ENCODE results near the gene DDX31. TPM values are rescaled to one million over a fixed set of nuclear protein-coding genes. Genes with fewer than 3 reads are reported as not detected.

DDX31 gene
- total and polyA plus RNA-seq, 2 donors (not counting 1 experiment from before 2014, with no cell fraction given) = 16.4 to 22.7 TPM

DNA sequence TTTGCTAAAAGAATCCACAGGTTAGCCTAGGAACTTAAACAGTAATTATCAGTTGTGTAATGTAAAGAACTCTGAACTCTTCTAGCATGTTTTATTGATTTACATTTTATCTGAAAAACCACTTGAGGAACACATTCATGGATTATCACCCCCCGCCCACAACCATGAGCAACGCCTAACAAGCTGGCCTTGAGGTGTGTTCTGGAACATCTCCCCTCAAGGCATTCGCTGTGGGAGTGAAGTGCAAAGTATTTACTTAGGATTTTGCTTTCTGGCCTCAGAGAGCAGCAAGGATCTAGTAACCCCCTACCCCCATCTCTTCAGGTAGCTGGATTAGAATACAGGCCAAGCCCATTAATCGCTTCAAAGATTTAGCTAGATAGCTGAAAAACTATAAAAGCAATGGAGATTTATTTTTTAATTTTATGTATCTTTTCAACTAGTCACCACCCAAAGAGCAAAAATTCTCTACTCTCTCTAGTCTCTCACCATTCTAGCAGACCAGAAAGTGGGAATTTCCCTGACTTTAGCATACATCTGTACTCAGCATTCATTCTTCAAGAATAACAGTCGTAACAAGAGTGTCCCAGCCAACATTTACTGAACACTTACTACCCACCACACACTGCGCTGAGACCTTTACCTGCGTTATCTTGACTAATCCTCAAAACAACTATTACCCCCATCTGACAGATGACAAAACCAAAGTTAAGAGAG lies 37.2 kb downstream of the DDX31 start:
- WGBS (ENCODE audit: insufficient coverage) = 95% methylated on average over 3 of the region's 7 CpGs
- Histone ChIP-seq H3K36me3 (replicated peaks in 1 of 2; ENCODE audit: control extremely low read depth in 1 of 2, control insufficient read depth in 1 of 2, extremely low read depth in 1 of 2, insufficient read depth in 2 of 2, low read length in 1 of 2) (peaks cover 11 to 46% of the 10 kb centered on the region in 2 experiments), H3K27me3 (replicated peaks in 1 of 4; ENCODE audit: control extremely low read depth in 1 of 4, control insufficient read depth in 3 of 4, insufficient read depth in 4 of 4, low read length in 3 of 4) (no peaks in the 10 kb centered on the region), H3K4me3 (ENCODE audit: control extremely low read depth in 1 of 5, extremely low read depth in 1 of 5, insufficient read depth in 1 of 5, low read depth in 2 of 5, low read length in 4 of 5) (no peak overlapping the region), H3K9ac (ENCODE audit: low read length) (no peak overlapping the region), H3K27ac (ENCODE audit: low read length in 2 of 2) (no peak overlapping the region), H3K9me3 (ENCODE audit: control extremely low read depth in 1 of 3, control insufficient read depth in 2 of 3, insufficient read depth in 1 of 3, low read length in 2 of 3) (no peaks in the 10 kb centered on the region), H3K4me1 (ENCODE audit: control insufficient read depth in 2 of 2, insufficient read depth in 2 of 2, low read length in 2 of 2) (no peaks in the 10 kb centered on the region), H3K79me2 (ENCODE audit: control insufficient read depth, insufficient read depth, low read length) (no peaks in the 10 kb centered on the region), H3K4me2 (replicated peaks; ENCODE audit: low read depth, low read length, poor library complexity, severe bottlenecking) (no peak overlapping the region), H2AFZ (ENCODE audit: insufficient read depth, low read depth, low read length, poor library complexity, severe bottlenecking) (no peak overlapping the region), H4K20me1 (ENCODE audit: control insufficient read depth, insufficient read depth, low read length, poor library complexity, severe bottlenecking) (no peaks in the 10 kb centered on the region)
- ATAC-seq (ENCODE audit: low read depth) (no peak), DNase-seq (no peak)
- no peak overlapping the region for H3K4me3 Mint-ChIP-seq
- intact Hi-C loops (cut with micrococcal nuclease) = no loop called here
- ChIA-PET CTCF (no interaction called here), POLR2A (no interaction called here)
- no peak overlapping the region for H3K27ac Mint-ChIP-seq
- H3K27me3 Mint-ChIP-seq = no peaks in the 10 kb centered on the region
- no peak for TF ChIP-seq EZH2 (IDR thresholded peaks at IDR 0.05; ENCODE audit: borderline replicate concordance, insufficient read depth, low read depth, low read length, poor library complexity, severe bottlenecking)
- TF ChIP-seq, protein P1, sequence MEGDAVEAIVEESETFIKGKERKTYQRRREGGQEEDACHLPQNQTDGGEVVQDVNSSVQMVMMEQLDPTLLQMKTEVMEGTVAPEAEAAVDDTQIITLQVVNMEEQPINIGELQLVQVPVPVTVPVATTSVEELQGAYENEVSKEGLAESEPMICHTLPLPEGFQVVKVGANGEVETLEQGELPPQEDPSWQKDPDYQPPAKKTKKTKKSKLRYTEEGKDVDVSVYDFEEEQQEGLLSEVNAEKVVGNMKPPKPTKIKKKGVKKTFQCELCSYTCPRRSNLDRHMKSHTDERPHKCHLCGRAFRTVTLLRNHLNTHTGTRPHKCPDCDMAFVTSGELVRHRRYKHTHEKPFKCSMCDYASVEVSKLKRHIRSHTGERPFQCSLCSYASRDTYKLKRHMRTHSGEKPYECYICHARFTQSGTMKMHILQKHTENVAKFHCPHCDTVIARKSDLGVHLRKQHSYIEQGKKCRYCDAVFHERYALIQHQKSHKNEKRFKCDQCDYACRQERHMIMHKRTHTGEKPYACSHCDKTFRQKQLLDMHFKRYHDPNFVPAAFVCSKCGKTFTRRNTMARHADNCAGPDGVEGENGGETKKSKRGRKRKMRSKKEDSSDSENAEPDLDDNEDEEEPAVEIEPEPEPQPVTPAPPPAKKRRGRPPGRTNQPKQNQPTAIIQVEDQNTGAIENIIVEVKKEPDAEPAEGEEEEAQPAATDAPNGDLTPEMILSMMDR (IDR thresholded peaks at IDR 0.05) = no peak
- no peaks in the 10 kb centered on the region for H3K4me1 Mint-ChIP-seq
- no peaks in the 10 kb centered on the region for H3K9me3 Mint-ChIP-seq (ENCODE audit: insufficient read depth)

DNA sequence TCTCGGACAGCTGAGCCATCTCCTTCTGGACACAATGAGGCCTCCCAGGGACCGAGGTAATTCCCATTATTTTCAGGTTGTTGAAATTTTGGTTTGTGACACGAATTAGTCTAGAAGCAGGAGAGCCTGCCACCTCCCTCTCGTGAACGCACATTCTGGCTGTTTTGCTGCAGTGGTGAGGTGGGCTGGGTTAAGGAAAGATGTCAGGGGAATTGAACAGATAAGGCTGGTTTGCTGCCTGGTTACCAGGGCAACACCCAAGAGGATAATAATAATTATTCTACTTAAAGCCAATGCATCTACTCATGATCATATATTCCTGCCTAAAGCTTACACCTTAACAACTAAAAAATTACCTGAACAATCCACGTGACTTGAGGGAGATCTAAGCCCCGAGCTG lies 38.1 kb downstream of the DDX31 start:
- no peak for DNase-seq
- H3K79me2 ChIP-seq (ENCODE audit: control insufficient read depth, insufficient read depth, low read length) = no peaks in the 10 kb centered on the region
- ChIA-PET CTCF (no interaction called here), POLR2A (no interaction called here)
- Mint-ChIP-seq H3K4me1 (no peaks in the 10 kb centered on the region), H3K4me3 (no peak overlapping the region), H3K27ac (no peak overlapping the region), H3K27me3 (no peaks in the 10 kb centered on the region), H3K9me3 (ENCODE audit: insufficient read depth) (no peaks in the 10 kb centered on the region)
- no peak overlapping the region for H2AFZ ChIP-seq (ENCODE audit: insufficient read depth, low read depth, low read length, poor library complexity, severe bottlenecking)
- 100% methylated on average over 4 of the region's 7 CpGs for WGBS (ENCODE audit: insufficient coverage)
- TF ChIP-seq EZH2 (IDR thresholded peaks at IDR 0.05; ENCODE audit: borderline replicate concordance, insufficient read depth, low read depth, low read length, poor library complexity, severe bottlenecking) = no peak
- TF ChIP-seq, protein P1 (IDR thresholded peaks at IDR 0.05) = no peak
- intact Hi-C loops (cut with micrococcal nuclease) = no loop called here
- no peaks in the 10 kb centered on the region for H4K20me1 ChIP-seq (ENCODE audit: control insufficient read depth, insufficient read depth, low read length, poor library complexity, severe bottlenecking)
- ATAC-seq (ENCODE audit: low read depth) = no peak
- H3K27me3 ChIP-seq (replicated peaks in 1 of 4; ENCODE audit: control extremely low read depth in 1 of 4, control insufficient read depth in 3 of 4, insufficient read depth in 4 of 4, low read length in 3 of 4) = no peaks in the 10 kb centered on the region
- H3K27ac ChIP-seq (ENCODE audit: low read length in 2 of 2) = no peak overlapping the region
- H3K4me1 ChIP-seq (ENCODE audit: control insufficient read depth in 2 of 2, insufficient read depth in 2 of 2, low read length in 2 of 2) = no peaks in the 10 kb centered on the region
- H3K4me2 ChIP-seq (replicated peaks; ENCODE audit: low read depth, low read length, poor library complexity, severe bottlenecking) = no peak overlapping the region
- no peak overlapping the region for H3K4me3 ChIP-seq (ENCODE audit: control extremely low read depth in 1 of 5, extremely low read depth in 1 of 5, insufficient read depth in 1 of 5, low read depth in 2 of 5, low read length in 4 of 5)
- peaks cover 11 to 48% of the 10 kb centered on the region in 2 experiments for H3K36me3 ChIP-seq (replicated peaks in 1 of 2; ENCODE audit: control extremely low read depth in 1 of 2, control insufficient read depth in 1 of 2, extremely low read depth in 1 of 2, insufficient read depth in 2 of 2, low read length in 1 of 2)
- no peak overlapping the region for H3K9ac ChIP-seq (ENCODE audit: low read length)
- H3K9me3 ChIP-seq (ENCODE audit: control extremely low read depth in 1 of 3, control insufficient read depth in 2 of 3, insufficient read depth in 1 of 3, low read length in 2 of 3) = no peaks in the 10 kb centered on the region
